Neural cell (in vitro differentiated cells): ENCODE data around the gene FIBCD1. TPM values are rescaled to one million over a fixed set of nuclear protein-coding genes. Genes with fewer than 3 reads are reported as not detected.

ENCODE experiments used
- H2AFZ ChIP-seq: fragments of 200-600, 300-800 bp; sonication (generic), shearing (Covaris generic); 2 replicates; pipeline ENCODE4 v1.6.0; 2014; ENCODE audit warnings: low read depth, mild to moderate bottlenecking, antibody characterized with exemption, low read length, moderate library complexity
- H3F3A ChIP-seq: fragments of 200-600 bp; shearing (Covaris generic); 2 replicates; pipeline ENCODE4 v1.6.1; 2016; ENCODE audit warnings: mild to moderate bottlenecking, moderate library complexity, mixed read lengths, antibody characterized with exemption, low read length; ENCODE audit not compliant: insufficient read depth, poor library complexity, severe bottlenecking
- H3K27ac ChIP-seq: fragments of 200-600, 300-800 bp; sonication (generic), shearing (Covaris generic); 2 replicates; pipeline ENCODE4 v1.5.1; 2014; ENCODE audit warnings: mild to moderate bottlenecking, low read length, moderate library complexity
- H3K27me3 ChIP-seq: fragments of 300-800, 200-600 bp; sonication (generic), shearing (Covaris generic); 2 replicates; pipeline ENCODE4 v1.6.0; 2014; ENCODE audit warnings: mild to moderate bottlenecking, low read depth, low read length, moderate library complexity; ENCODE audit not compliant: insufficient read depth
- H3K36me3 ChIP-seq: fragments of 300-800, 200-600 bp; sonication (generic), shearing (Covaris generic); 2 replicates; pipeline ENCODE4 v1.5.1; 2014; ENCODE audit warnings: mild to moderate bottlenecking, antibody characterized with exemption, low read length, moderate library complexity; ENCODE audit not compliant: insufficient read depth
- H3K4me2 ChIP-seq: fragments of 300-800, 200-600 bp; sonication (generic), shearing (Covaris generic); 2 replicates; pipeline ENCODE4 v1.6.0; 2014; ENCODE audit warnings: mild to moderate bottlenecking, low read length
- H3K4me3 ChIP-seq: fragments of 300-800, 200-600 bp; sonication (generic), shearing (Covaris generic); 2 replicates; pipeline ENCODE4 v1.5.1; 2014; ENCODE audit warnings: mild to moderate bottlenecking, low read length, moderate library complexity
- H3K79me2 ChIP-seq: fragments of 200-600 bp; shearing (Covaris generic); replicated peaks from 2 replicates; pipeline ENCODE4 v1.6.0; 2014; ENCODE audit warnings: mild to moderate bottlenecking, low read length, moderate library complexity; ENCODE audit not compliant: insufficient read depth
- H3K9ac ChIP-seq: fragments of 300-800, 200-600 bp; sonication (generic), shearing (Covaris generic); 2 replicates; pipeline ENCODE4 v1.6.1; 2016; ENCODE audit warnings: mild to moderate bottlenecking, low read length, mixed read lengths
- H3K9me2 ChIP-seq: fragments of 200-600 bp; shearing (Covaris generic); 2 replicates; pipeline ENCODE4 v1.6.1; 2016; ENCODE audit warnings: mild to moderate bottlenecking, low read length, mixed read lengths; ENCODE audit not compliant: insufficient read depth
- H3K9me3 ChIP-seq: fragments of 200-600, 300-800 bp; sonication (generic), shearing (Covaris generic); 2 replicates; pipeline ENCODE4 v1.6.1; 2016; ENCODE audit warnings: mild to moderate bottlenecking, mixed run types, low read length, moderate library complexity, mixed read lengths
- H4K20me1 ChIP-seq: fragments of 200-600 bp; shearing (Covaris generic); 2 replicates; pipeline ENCODE4 v1.6.1; 2016; ENCODE audit warnings: mild to moderate bottlenecking, mixed run types; ENCODE audit not compliant: insufficient read depth
- CTCF ChIP-seq: fragments of 450-650 bp; IDR thresholded peaks from 2 replicates; pipeline ENCODE4 v1.5.1; 2014; ENCODE audit warnings: antibody characterized with exemption, mild to moderate bottlenecking, moderate library complexity; ENCODE audit not compliant: poor library complexity, severe bottlenecking
- EP300 ChIP-seq: fragments of 450-650 bp; conservative IDR thresholded peaks from 2 replicates; pipeline ENCODE4 v1.6.1; 2014; ENCODE audit warnings: antibody characterized with exemption, mild to moderate bottlenecking, moderate library complexity; ENCODE audit not compliant: poor library complexity, severe bottlenecking
- EZH2 ChIP-seq: fragments of 200-600, 300-800 bp; shearing (Covaris generic), sonication (generic); IDR thresholded peaks from 2 replicates; pipeline ENCODE4 v1.6.1; 2014; ENCODE audit warnings: antibody characterized with exemption, low read length, borderline replicate concordance, mild to moderate bottlenecking; ENCODE audit not compliant: insufficient read depth, poor library complexity, severe bottlenecking
- MXI1 ChIP-seq: fragments of 450-650 bp; conservative IDR thresholded peaks from 2 replicates; pipeline ENCODE4 v1.6.1; 2014; ENCODE audit warnings: antibody characterized with exemption, mild to moderate bottlenecking; ENCODE audit not compliant: poor library complexity, severe bottlenecking
- POLR2AphosphoS5 ChIP-seq: IDR thresholded peaks from 2 replicates; pipeline ENCODE4 v1.6.1; 2012
- RAD21 ChIP-seq: fragments of 450-650 bp; conservative IDR thresholded peaks from 2 replicates; pipeline ENCODE4 v1.6.1; 2014; ENCODE audit warnings: antibody characterized with exemption, mild to moderate bottlenecking, moderate library complexity
- REST ChIP-seq: IDR thresholded peaks from 2 replicates; pipeline ENCODE4 v1.6.1; 2012; ENCODE audit warnings: borderline replicate concordance
- SMC3 ChIP-seq: fragments of 450-650 bp; conservative IDR thresholded peaks from 2 replicates; pipeline ENCODE4 v1.6.1; 2014; ENCODE audit warnings: antibody characterized with exemption, mild to moderate bottlenecking, moderate library complexity; ENCODE audit not compliant: poor library complexity
- TAF1 ChIP-seq: IDR thresholded peaks from 2 replicates; pipeline ENCODE4 v1.6.1; 2012; ENCODE audit warnings: low read depth
- polyA plus RNA-seq: library from polyadenylated mRNA; depleted of rRNA; stranded (reverse); fragments of >200 nt; gene quantifications from 2 replicates; pipeline ENCODE4 v1.2.3, GENCODE V29; 2014

FIBCD1 gene
- polyA plus RNA-seq, 1 donor from 2014 or later, result 2.7 TPM

- Histone ChIP-seq H3K4me2 (no peak overlapping the region), H3K27ac (no peak overlapping the region), H3K9me2 (no peaks in the 10 kb centered on the region), H3K79me2 (no peaks in the 10 kb centered on the region), H4K20me1 (no peaks in the 10 kb centered on the region), H2AFZ (no peak overlapping the region), H3K36me3 (no peaks in the 10 kb centered on the region), H3F3A (no peaks in the 10 kb centered on the region), H3K9me3 (no peaks in the 10 kb centered on the region), H3K4me3 (no peak overlapping the region), H3K9ac (no peak overlapping the region), H3K27me3 (no peaks in the 10 kb centered on the region)
- TF ChIP-seq TAF1 (no peak), SMC3 (no peak), EZH2 (no peak), EP300 (no peak)
These were observed 23.6 kb upstream of the FIBCD1 start for GRCh38 chr9:130962418-130963316.

DNA sequence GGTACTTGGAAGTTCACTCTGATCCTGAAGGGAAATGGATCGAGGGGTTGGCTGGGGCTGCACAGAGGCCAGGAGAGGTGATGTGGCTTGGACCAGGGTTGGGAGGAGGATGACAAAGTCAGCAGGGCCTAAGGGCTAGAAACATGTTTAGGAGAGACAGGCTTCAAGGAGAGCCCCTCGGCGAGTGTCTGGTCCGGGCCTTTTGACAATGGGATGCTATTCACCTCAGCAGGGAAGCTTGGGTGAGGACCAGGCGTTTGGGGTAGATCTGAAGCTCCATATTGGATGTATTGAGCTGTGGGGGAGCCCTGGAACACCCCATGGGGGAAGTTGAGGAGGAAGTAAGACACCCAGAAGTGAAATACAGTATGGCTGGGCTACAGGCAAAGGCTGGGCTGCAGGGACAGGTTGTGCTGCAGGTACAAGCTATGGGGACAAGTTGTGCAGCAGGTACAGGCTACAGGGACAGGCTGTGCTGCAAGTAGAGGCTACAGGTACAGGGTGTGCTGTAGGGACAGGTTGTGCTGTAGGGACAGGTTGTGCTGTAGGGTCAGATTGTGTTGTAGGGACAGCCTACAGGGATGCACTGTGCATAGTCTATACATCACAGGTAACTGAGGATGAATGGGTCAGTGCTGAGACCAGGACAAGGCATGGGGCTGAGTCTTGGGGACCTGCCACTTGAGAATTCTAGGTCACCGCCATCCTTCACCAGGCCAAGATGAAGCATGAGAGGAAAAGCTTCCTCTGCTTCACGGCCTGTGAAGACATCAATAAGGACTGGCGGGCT, 22.7 kb upstream of the FIBCD1 start:
- Histone ChIP-seq H3F3A (no peaks in the 10 kb centered on the region), H3K4me2 (no peak overlapping the region), H3K4me3 (no peak overlapping the region), H3K27me3 (no peaks in the 10 kb centered on the region), H3K27ac (no peak overlapping the region), H3K9ac (no peak overlapping the region), H3K36me3 (no peaks in the 10 kb centered on the region), H4K20me1 (no peaks in the 10 kb centered on the region), H3K9me3 (no peaks in the 10 kb centered on the region), H3K9me2 (no peaks in the 10 kb centered on the region), H2AFZ (no peak overlapping the region), H3K79me2 (no peaks in the 10 kb centered on the region)
- TF ChIP-seq EP300 (no peak), EZH2 (no peak), RAD21 (no peak), MXI1 (no peak), TAF1 (no peak), POLR2AphosphoS5 (no peak), REST (no peak), SMC3 (no peak), CTCF (no peak)
